PFSK-1 (cell line): ENCODE results near the gene TM4SF4.

Experiments
- FOXP2 ChIP-seq: optimal IDR thresholded peaks from 2 replicates; pipeline ENCODE3; 2011; ENCODE audit warnings: borderline replicate concordance, control low read depth, inconsistent platforms; ENCODE audit not compliant: insufficient read depth; ENCODE audit errors: extremely low read length, extremely low read depth
- POLR2AphosphoS5 ChIP-seq: IDR thresholded peaks from 2 replicates; pipeline ENCODE4 v1.6.1; 2012; ENCODE audit warnings: low read depth, mild to moderate bottlenecking, control low read depth, low read length, moderate library complexity
- SIN3A ChIP-seq: IDR thresholded peaks from 2 replicates; pipeline ENCODE4 v1.6.1; 2012; ENCODE audit warnings: mild to moderate bottlenecking, low read length, moderate library complexity, borderline replicate concordance; ENCODE audit not compliant: insufficient read depth
- TAF1 ChIP-seq: IDR thresholded peaks from 2 replicates; pipeline ENCODE4 v1.6.1; 2012; ENCODE audit warnings: low read length, control low read depth, borderline replicate concordance; ENCODE audit not compliant: insufficient read depth
- TF ChIP-seq, protein P1 (sequence below), 2 experiments: IDR thresholded peaks; 2 replicates each; pipeline versions ENCODE4 v1.6.1 to v1.8.0; 2011 to 2012; ENCODE audit warnings: low read depth in 2 of 2, low read length in 2 of 2, control low read depth in 1 of 2, inconsistent platforms in 1 of 2, mild to moderate bottlenecking in 1 of 2, moderate library complexity in 1 of 2; ENCODE audit not compliant: insufficient read depth in 1 of 2

The TM4SF4 gene

DNA sequence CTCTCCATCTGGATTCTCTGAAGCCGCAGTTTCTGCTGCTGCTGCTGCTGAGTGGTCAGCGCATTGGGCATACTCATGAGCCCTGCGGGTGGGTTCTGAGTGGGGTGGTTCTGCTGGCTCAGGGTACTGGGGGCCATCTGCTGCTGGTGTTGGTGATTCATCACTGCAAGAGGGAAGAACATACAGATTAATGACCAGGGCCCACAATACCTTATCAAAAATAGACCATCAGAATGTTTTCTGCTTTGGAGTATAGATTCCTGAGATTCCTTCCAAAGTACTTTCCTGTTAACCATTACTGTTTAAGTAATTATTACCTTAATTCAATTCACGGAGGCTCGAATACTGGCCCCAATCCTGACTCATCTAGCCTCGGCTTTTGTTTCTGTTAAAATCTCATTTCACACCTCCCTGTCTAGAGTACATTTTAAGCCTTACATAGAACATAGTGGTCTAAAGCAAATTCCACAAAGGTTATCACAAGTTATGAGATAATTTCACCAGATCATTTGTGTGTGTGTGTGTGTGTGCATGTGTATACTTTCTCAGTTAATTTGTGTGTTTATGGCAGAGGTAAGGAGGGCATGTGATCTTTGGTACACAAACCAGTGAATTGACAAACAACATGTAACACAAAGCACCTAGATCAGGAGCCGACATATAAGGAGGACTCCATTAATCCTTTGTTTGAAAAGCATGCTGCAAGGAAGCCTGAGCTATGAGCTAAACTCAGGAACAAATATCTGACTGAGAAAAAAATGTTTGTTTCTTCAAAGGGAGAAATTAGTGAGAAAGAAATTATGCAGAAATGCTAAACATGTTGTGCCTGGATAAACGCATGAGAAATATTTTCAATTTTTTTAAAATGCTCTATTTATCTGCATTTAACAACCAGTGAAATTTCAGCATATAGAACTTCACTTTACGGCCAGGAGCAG, 68.1 kb downstream of the TM4SF4 start:
- TF ChIP-seq FOXP2 (no peak), POLR2AphosphoS5 (no peak), TAF1 (no peak), SIN3A (no peak)
- TF ChIP-seq, protein P1, sequence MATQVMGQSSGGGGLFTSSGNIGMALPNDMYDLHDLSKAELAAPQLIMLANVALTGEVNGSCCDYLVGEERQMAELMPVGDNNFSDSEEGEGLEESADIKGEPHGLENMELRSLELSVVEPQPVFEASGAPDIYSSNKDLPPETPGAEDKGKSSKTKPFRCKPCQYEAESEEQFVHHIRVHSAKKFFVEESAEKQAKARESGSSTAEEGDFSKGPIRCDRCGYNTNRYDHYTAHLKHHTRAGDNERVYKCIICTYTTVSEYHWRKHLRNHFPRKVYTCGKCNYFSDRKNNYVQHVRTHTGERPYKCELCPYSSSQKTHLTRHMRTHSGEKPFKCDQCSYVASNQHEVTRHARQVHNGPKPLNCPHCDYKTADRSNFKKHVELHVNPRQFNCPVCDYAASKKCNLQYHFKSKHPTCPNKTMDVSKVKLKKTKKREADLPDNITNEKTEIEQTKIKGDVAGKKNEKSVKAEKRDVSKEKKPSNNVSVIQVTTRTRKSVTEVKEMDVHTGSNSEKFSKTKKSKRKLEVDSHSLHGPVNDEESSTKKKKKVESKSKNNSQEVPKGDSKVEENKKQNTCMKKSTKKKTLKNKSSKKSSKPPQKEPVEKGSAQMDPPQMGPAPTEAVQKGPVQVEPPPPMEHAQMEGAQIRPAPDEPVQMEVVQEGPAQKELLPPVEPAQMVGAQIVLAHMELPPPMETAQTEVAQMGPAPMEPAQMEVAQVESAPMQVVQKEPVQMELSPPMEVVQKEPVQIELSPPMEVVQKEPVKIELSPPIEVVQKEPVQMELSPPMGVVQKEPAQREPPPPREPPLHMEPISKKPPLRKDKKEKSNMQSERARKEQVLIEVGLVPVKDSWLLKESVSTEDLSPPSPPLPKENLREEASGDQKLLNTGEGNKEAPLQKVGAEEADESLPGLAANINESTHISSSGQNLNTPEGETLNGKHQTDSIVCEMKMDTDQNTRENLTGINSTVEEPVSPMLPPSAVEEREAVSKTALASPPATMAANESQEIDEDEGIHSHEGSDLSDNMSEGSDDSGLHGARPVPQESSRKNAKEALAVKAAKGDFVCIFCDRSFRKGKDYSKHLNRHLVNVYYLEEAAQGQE (IDR thresholded peaks at IDR 0.05; ENCODE audit: insufficient read depth in 1 of 2, low read depth in 2 of 2, low read length in 2 of 2), result no peak

DNA sequence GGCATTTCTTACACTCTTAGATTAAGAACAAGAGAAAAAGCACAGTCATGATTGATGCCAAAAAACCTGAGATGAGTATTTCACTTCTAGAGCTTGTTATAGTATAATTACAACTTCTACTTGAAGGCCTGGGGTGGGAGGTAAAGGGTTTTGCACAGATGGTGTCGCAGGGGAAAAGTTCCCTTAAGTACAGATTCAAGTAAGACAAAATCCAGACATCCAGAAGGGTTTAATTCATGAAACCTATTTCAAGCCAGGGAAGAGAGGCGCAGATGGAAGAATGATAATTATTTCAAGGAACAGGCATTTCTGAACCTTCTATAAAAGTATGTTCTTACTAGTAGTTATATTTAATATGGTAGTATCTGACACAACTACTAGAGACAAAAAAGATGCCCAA, 70.6 kb downstream of the TM4SF4 start:
- TF ChIP-seq FOXP2 (no peak), POLR2AphosphoS5 (no peak), SIN3A (no peak), TAF1 (no peak)
- TF ChIP-seq, protein P1 (IDR thresholded peaks at IDR 0.05; ENCODE audit: insufficient read depth in 1 of 2, low read depth in 2 of 2, low read length in 2 of 2), result no peak

DNA sequence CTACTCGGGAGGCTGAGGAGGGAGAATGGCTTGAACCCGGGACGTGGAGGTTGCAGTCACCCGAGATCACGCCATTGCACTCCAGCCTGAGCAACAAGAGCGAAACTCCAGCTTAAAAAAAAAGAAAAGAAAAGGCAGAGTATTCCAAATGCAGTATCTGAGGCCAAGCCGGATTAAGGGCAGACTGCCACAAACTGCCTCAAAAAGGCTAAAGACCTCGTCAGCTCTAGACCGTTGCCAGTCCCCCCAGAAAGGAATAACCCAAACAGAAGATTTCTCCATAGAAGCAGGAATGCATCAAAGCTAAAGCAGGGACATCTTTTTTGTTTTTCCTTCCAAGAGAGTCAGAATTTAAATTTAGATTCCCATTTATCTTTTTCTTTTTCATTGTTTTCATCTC, 72.9 kb downstream of the TM4SF4 start:
- TF ChIP-seq SIN3A (no peak), FOXP2 (no peak), TAF1 (no peak), POLR2AphosphoS5 (no peak)
- TF ChIP-seq, protein P1 (IDR thresholded peaks at IDR 0.05; ENCODE audit: insufficient read depth in 1 of 2, low read depth in 2 of 2, low read length in 2 of 2), result no peak

DNA sequence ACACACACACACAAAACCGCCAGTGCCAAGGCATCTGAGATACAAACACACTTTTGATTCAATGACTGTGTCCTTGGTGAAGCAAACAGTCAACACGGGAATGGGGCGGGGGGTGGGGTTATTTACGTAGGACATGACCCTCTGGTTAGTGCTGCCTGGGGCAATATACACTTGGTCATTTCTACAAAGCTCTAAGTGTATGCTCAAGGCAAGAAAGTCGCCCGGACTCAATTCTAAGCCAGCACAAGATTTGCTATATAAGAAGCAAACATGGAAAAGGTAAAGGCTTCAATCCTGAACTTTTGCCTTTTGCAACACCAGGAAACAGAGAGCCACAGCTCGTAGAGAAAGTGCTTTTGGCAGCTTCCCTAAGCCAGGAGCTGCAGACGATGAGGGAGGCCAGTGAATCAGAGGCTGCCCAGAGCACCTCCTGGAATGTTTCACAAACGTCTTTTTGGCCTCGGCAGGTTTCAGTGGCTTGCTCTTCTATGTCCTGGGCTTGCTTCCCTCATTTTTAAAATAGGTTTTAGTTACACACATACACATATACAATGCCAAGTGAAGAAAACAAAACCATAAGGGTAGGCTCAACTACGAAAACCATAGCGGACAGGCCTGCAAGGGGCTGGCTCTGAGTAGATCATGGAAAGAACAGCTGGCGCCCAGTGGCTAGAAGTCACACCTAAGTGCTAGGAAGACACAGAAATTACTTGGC, 73.6 kb downstream of the TM4SF4 start:
- no peak for TF ChIP-seq FOXP2
- no peak for TF ChIP-seq TAF1
- TF ChIP-seq SIN3A, result no peak

DNA sequence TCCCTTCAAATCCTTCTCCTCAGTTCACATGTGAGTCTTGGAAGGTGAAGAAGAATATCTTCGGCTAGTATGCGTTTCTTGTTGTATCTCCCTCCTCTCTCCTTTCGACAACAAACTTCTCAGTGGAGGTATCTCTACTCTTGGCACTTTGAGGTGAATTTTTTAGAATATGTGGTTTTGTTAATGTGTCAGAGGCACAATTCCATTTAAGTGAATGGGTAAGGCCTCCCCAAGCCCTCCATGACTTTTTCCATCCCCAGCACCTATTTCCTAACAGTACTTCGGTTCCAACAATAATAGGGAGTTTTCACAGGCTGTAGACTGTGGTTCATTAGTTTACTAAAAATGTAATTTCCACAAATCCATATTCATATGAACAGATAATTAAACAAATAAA, 74.2 kb downstream of the TM4SF4 start:
- TF ChIP-seq POLR2AphosphoS5 (no peak), TAF1 (no peak), SIN3A (no peak), FOXP2 (no peak)
- TF ChIP-seq, protein P1 (IDR thresholded peaks at IDR 0.05; ENCODE audit: insufficient read depth in 1 of 2, low read depth in 2 of 2, low read length in 2 of 2), result no peak
